Neutrophil (primary cell): ENCODE measurements around the gene PLP2.

ENCODE experiments used
- H3K27ac ChIP-seq: fragments of 200-600 bp; sonication (generic); 2 replicates; pipeline ENCODE4 v1.5.1; 2016; ENCODE audit warnings: mild to moderate bottlenecking, moderate library complexity
- H3K27me3 ChIP-seq: fragments of 200-600 bp; sonication (generic); 2 replicates; pipeline ENCODE4 v1.6.0; 2016; ENCODE audit warnings: mild to moderate bottlenecking
- H3K36me3 ChIP-seq: fragments of 200-600 bp; sonication (generic); 2 replicates; pipeline ENCODE4 v1.5.1; 2017
- H3K4me1 ChIP-seq, 2 experiments: fragments of 200-600 bp in 1 of 2; sonication (generic) in 1 of 2; 1 replicate in 1 of 2; 2 replicates in 1 of 2; pipeline versions ENCODE4 v1.5.1 to v1.6.1; 2013 to 2016; ENCODE audit warnings: low read depth in 1 of 2, low read length in 1 of 2, mild to moderate bottlenecking in 1 of 2, moderate library complexity in 1 of 2; ENCODE audit not compliant: control insufficient read depth in 1 of 2, insufficient read depth in 1 of 2
- H3K4me3 ChIP-seq, 2 experiments: fragments of 200-600 bp in 1 of 2; sonication (generic) in 1 of 2; 1 replicate in 1 of 2; 2 replicates in 1 of 2; pipeline ENCODE4 v1.5.1; 2013 to 2016; ENCODE audit warnings: low read depth in 1 of 2, low read length in 1 of 2, mild to moderate bottlenecking in 1 of 2, moderate library complexity in 1 of 2
- H3K9me3 ChIP-seq: fragments of 200-600 bp; sonication (generic); 2 replicates; pipeline ENCODE4 v1.5.1; 2016
- TF ChIP-seq, protein P1 (sequence below): fragments of 200-600 bp; sonication (generic); IDR thresholded peaks from 2 replicates; pipeline ENCODE4 v1.5.1; 2016; ENCODE audit warnings: antibody characterized with exemption

PLP2 gene

DNA sequence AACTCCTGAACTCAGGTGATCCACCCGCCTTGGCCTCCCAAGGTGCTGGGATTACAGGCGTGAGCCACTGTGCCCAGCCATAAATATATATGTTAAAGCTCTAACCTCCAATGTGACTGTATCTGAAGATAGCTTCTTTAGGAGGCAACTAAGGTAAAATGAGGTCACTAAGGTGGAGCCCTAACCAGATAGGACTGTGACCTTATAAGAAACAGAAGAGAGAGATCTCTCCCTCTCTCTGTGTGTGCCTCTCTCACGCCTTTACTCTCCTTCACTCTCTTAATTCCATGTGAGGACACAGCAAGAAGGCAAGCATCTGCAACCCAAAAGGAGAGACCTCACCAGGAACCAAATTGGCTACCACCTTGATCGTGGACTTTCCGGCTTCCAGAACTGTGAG, 10.1 kb upstream of the PLP2 start:
- TF ChIP-seq, protein P1, sequence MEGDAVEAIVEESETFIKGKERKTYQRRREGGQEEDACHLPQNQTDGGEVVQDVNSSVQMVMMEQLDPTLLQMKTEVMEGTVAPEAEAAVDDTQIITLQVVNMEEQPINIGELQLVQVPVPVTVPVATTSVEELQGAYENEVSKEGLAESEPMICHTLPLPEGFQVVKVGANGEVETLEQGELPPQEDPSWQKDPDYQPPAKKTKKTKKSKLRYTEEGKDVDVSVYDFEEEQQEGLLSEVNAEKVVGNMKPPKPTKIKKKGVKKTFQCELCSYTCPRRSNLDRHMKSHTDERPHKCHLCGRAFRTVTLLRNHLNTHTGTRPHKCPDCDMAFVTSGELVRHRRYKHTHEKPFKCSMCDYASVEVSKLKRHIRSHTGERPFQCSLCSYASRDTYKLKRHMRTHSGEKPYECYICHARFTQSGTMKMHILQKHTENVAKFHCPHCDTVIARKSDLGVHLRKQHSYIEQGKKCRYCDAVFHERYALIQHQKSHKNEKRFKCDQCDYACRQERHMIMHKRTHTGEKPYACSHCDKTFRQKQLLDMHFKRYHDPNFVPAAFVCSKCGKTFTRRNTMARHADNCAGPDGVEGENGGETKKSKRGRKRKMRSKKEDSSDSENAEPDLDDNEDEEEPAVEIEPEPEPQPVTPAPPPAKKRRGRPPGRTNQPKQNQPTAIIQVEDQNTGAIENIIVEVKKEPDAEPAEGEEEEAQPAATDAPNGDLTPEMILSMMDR = no peak
- H3K4me3 ChIP-seq = no peak overlapping the region
- no peaks in the 10 kb centered on the region for H3K27me3 ChIP-seq
- H3K9me3 ChIP-seq = no peaks in the 10 kb centered on the region
- H3K4me1 ChIP-seq = peaks cover 21 to 22% of the 10 kb centered on the region in 2 experiments
- H3K36me3 ChIP-seq = no peaks in the 10 kb centered on the region
- H3K27ac ChIP-seq = no peak overlapping the region

DNA sequence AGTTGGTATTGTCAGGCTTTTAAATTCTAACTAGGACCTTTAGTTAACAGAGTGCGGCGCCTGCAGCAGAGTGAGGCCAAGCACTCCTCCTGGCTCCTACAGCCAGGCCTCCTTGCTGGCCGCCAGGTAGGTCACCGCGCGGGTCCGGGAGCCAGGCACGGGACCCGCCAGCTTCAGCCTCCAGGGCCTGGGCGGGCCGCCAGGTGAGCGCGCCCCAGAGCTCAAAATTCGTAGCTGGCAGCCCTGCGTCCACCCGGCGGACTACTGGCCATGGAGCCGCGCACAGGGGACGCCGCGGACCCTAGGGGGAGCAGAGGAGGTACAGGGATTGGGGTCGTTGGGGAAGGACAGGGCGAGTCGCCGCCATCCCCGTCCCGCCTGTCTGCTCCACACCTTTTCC, 9.1 kb upstream of the PLP2 start, which contains the start of gene MAGIX:
TSS of gene MAGIX (plus strand) at position 139 of the 400 bp plus-strand sequence. CDS start at position 271, 132 bp downstream.
- peak within 1 kb of the TSS; percentile 99 for H3K27ac ChIP-seq
- no peaks in the 10 kb centered on the region for H3K36me3 ChIP-seq
- H3K9me3 ChIP-seq = no peaks in the 10 kb centered on the region

DNA sequence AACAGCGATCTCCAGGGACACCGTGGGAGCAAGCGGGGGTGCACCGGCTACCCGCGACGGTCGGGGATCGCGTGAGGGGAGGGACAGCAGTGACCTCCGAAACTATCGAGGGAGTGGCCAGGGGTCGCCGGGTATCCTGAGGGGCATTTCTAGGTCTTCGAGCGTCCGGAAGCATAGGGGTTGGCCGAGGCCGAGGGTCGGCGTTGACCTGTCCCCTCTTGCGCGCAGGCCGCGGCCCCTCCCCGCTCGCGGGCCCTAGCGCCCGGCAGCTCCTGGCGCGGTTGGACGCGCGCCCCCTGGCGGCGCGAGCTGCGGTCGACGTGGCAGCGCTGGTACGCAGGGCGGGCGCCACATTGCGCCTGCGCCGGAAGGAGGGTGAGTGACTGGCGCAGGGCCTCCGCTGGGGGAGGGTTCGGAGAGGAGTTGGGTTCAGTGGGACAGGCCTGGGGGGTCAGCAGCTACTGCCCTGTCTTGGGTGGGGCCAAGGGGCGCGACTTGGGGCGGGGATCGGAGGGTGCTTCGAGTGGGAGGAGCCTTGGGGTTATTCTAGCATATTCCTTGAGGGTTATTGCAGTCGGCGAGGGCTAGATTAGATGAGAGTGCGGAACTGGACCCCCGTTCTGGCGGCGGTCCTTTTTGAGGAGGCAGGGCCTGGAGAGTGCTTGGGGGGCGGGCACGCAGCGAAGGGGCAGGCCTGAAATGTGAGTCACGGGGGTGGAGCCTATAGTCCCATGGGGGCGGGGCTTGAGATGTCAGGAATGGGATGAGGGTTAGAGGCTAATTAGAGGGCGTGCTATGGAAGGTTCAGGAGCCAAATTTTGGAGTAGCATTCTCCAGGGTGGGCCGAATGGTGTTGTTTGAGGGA, 7.9 kb upstream of the PLP2 start:
- no peaks in the 10 kb centered on the region for H3K9me3 ChIP-seq
- peak overlapping the region; percentile 99 for H3K27ac ChIP-seq
- no peaks in the 10 kb centered on the region for H3K27me3 ChIP-seq
- H3K4me1 ChIP-seq = peaks cover 34 to 36% of the 10 kb centered on the region in 2 experiments
- TF ChIP-seq, protein P1 = peak; percentile 95
- H3K4me3 ChIP-seq = peak overlapping the region; percentile 62
- no peaks in the 10 kb centered on the region for H3K36me3 ChIP-seq

More for the DNA sequence above, 9.1 kb upstream of the PLP2 start, which contains the start of gene MAGIX:
- Histone ChIP-seq H3K4me3 (peak within 1 kb of the TSS; percentile 62), H3K4me1 (peaks cover 25 to 26% of the 10 kb centered on the region in 2 experiments), H3K27me3 (no peaks in the 10 kb centered on the region)
- TF ChIP-seq, protein P1 = no peak

DNA sequence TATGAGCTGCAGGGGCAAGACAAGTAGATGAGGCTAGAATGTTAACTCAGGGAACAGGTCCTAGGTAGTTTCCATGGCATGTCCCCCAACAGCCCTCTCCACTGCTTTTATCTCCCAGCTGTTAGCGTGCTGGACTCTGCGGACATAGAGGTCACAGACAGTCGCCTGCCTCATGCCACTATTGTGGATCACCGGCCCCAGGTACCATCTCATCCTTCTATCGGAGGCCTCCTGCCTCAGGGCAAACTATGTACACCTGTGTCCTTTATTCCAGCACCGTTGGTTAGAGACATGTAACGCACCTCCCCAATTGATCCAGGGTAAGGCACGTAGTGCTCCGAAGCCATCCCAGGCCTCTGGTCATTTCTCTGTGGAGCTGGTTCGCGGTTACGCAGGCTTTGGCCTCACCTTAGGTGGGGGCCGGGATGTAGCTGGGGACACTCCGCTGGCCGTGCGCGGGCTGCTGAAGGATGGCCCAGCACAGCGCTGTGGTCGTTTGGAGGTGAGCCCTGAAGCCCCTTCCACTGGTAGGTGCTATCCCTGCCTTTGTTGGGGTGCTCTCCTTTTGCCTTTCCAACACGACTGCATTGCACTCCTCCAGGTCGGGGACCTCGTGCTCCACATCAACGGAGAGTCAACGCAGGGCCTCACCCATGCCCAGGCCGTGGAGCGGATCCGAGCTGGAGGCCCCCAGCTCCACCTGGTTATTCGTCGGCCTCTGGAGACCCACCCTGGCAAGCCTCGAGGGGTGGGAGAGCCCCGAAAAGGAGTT, 6.9 kb upstream of the PLP2 start:
- TF ChIP-seq, protein P1 = no peak
- H3K27ac ChIP-seq = peak overlapping the region; percentile 99
- peaks cover 42 to 46% of the 10 kb centered on the region in 2 experiments for H3K4me1 ChIP-seq
- H3K27me3 ChIP-seq = no peaks in the 10 kb centered on the region
- no peaks in the 10 kb centered on the region for H3K36me3 ChIP-seq
- H3K9me3 ChIP-seq = no peaks in the 10 kb centered on the region
- H3K4me3 ChIP-seq = peak overlapping the region; percentile 62

DNA sequence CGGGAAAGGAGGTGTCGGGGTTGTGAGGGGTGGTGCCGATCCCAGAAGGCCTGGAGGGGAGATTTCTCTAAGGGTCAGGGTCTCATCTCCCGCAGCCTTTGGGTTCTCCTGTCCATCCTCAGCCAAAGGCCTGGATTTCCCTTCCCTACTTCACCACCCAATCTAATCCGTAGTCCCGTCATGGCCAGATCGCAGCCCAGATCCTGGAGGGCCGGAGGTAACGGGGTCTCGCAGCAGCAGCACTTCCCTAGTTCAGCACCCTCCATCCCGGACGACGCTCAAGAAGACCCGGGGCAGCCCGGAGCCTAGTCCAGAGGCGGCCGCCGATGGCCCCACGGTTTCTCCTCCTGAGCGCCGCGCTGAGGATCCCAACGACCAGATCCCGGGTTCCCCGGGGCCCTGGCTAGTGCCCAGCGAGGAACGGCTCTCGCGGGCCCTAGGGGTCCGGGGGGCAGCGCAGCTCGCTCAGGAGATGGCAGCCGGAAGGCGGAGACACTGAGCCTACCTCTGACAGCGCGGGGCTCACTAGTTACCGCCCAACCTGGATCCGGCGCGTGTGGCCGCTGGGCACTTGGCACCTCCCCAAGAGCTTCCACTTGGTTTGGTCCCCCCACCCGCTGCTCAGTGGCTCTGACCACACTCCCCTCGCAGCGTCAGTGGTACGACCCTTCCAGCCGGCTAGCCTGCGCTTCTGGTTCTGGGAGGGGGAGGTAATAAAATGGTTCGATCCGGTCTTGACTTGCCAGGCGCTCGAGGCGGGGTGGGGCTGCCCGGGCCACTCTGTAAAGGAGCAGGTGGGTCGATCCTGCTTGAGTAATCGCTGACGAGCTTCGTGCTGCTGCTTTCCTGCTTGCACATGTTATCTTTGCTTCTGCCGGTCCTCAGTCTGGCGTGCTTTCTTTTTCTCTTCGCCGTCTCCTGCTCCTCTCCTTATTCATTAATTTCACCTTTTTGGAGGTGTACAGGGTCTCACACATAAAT, 5.5 kb upstream of the PLP2 start:
- Histone ChIP-seq H3K4me3 (peak overlapping the region; percentile 65 to 76), H3K36me3 (no peaks in the 10 kb centered on the region), H3K27ac (peak overlapping the region; percentile 99), H3K4me1 (peaks cover 55 to 60% of the 10 kb centered on the region in 2 experiments), H3K9me3 (no peaks in the 10 kb centered on the region), H3K27me3 (no peaks in the 10 kb centered on the region)
- TF ChIP-seq, protein P1 = peak; percentile 54
